ENCODE results near the gene MGAT5. TPM values are rescaled to one million over a fixed set of nuclear protein-coding genes. Genes with fewer than 3 reads are reported as not detected.
"Not testable (repeated sequence)": the region's sequence is repeated elsewhere in the genome, so short reads cannot be mapped to it uniquely, and the experiment has no call there.

The MGAT5 gene
- total RNA-seq, 4 donors from 2014 or later, result 16.3 to 37.8 (median 32.5) TPM

- intact Hi-C loops (cut with DNase I; ENCODE audit: low total_unique reads), result no loop called here
- WGBS, 2 donors, result 96 to 97% methylated on average over 8 of the region's 8 CpGs
- peak in 1 of 2 donors; percentile 62 for DNase-seq (ENCODE audit: low spot score in 2 of 2)
These were observed 216.8 kb downstream of the MGAT5 start for GRCh38 chr2:134470561-134471168.

GRCh38 chr2:134476982-134477381 is 223.1 kb downstream of the MGAT5 start:
- intact Hi-C loops (cut with DNase I; ENCODE audit: low total_unique reads); H3K4me3 ChIP-seq (ENCODE audit: low read depth, poor library complexity, severe bottlenecking): not testable (repeated sequence)
- DNase-seq (ENCODE audit: low spot score in 2 of 2), result peak in 1 of 2 donors; percentile 18
- whole genome bisulfite sequencing, 2 donors, result 87 to 90% methylated on average over 8 of the region's 8 CpGs

More at GRCh38 chr2:134470561-134471168, 216.8 kb downstream of the MGAT5 start:
- no peak for TF ChIP-seq CTCF (IDR thresholded peaks at IDR 0.05)
- no peak for TF ChIP-seq POLR2A (IDR thresholded peaks at IDR 0.05)
- H3K4me3 ChIP-seq (ENCODE audit: low read depth, poor library complexity, severe bottlenecking), result no peak overlapping the region

GRCh38 chr2:134479696-134480330 is 225.9 kb downstream of the MGAT5 start:
- intact Hi-C loops (cut with DNase I; ENCODE audit: low total_unique reads), result no loop called here
- 89% methylated on average over 4 of the region's 4 CpGs for WGBS, 2 donors
- DNase-seq (ENCODE audit: low spot score in 2 of 2), result peak in 1 of 2 donors; percentile 48
- TF ChIP-seq POLR2A (IDR thresholded peaks at IDR 0.05), result no peak
- no peak for TF ChIP-seq CTCF (IDR thresholded peaks at IDR 0.05)
- H3K4me3 ChIP-seq (ENCODE audit: low read depth, poor library complexity, severe bottlenecking), result no peak overlapping the region

- WGBS, 2 donors, result 73 to 84% methylated on average over 6 of the region's 6 CpGs
- H3K4me3 ChIP-seq (ENCODE audit: low read depth, poor library complexity, severe bottlenecking), result no peak overlapping the region
- intact Hi-C loops (cut with DNase I; ENCODE audit: low total_unique reads), result no loop called here
- peak in 1 of 2 donors; percentile 10 for DNase-seq (ENCODE audit: low spot score in 2 of 2)
- no peak for TF ChIP-seq POLR2A (IDR thresholded peaks at IDR 0.05)
- no peak for TF ChIP-seq CTCF (IDR thresholded peaks at IDR 0.05)
These were observed 228.4 kb downstream of the MGAT5 start for GRCh38 chr2:134482131-134482723.

GRCh38 chr2:134482766-134483340 is 229.0 kb downstream of the MGAT5 start:
- no peak overlapping the region for H3K4me3 ChIP-seq (ENCODE audit: low read depth, poor library complexity, severe bottlenecking)
- intact Hi-C loops (cut with DNase I; ENCODE audit: low total_unique reads), result no loop called here
- peak in 1 of 2 donors; percentile 57 for DNase-seq (ENCODE audit: low spot score in 2 of 2)
- TF ChIP-seq POLR2A (IDR thresholded peaks at IDR 0.05) (no peak), CTCF (IDR thresholded peaks at IDR 0.05) (no peak)
- 88 to 95% methylated on average over 14 to 15 of the region's 15 CpGs for WGBS, 2 donors

GRCh38 chr2:134489732-134490384 is 236.0 kb downstream of the MGAT5 start:
- WGBS, 2 donors, result 83% methylated on average over 11 of the region's 11 CpGs
- intact Hi-C loops (cut with DNase I; ENCODE audit: low total_unique reads), result no loop called here
- DNase-seq (ENCODE audit: low spot score in 2 of 2), result peak in 1 of 2 donors; percentile 72
- TF ChIP-seq CTCF (IDR thresholded peaks at IDR 0.05), result no peak
- TF ChIP-seq POLR2A (IDR thresholded peaks at IDR 0.05), result no peak
- no peak overlapping the region for H3K4me3 ChIP-seq (ENCODE audit: low read depth, poor library complexity, severe bottlenecking)
